Astrocyte (in vitro differentiated cells and primary cell): ENCODE results near the gene POU5F2. TPM values are rescaled to one million over a fixed set of nuclear protein-coding genes. Genes with fewer than 3 reads are reported as not detected.

Experiments used
- DNase-seq: peaks from one replicate; pipeline ENCODE4 v3.0.0-alpha.2; 2010; ENCODE audit warnings: low read depth
- FAIRE-seq: peaks from 2 replicates; lab custom pipeline; 2011; peaks lifted over from hg19 to GRCh38; lab: Jason Lieb, UNC
- H2AFZ ChIP-seq: 2 replicates; pipeline ENCODE4 v1.6.0; 2012; ENCODE audit warnings: low read depth, low read length, inconsistent platforms
- H3K27ac ChIP-seq: 2 replicates; pipeline ENCODE4 v1.5.1; 2011; ENCODE audit warnings: low read depth, low read length, inconsistent platforms
- H3K27me3 ChIP-seq: 2 replicates; pipeline ENCODE4 v1.6.0; 2011; ENCODE audit warnings: low read length, inconsistent platforms; ENCODE audit not compliant: insufficient read depth
- H3K36me3 ChIP-seq: 2 replicates; pipeline ENCODE4 v1.5.1; 2011; ENCODE audit warnings: low read length, inconsistent platforms; ENCODE audit not compliant: insufficient read depth
- H3K4me1 ChIP-seq: 2 replicates; pipeline ENCODE4 v1.5.1; 2011; ENCODE audit warnings: low read length, inconsistent platforms; ENCODE audit not compliant: insufficient read depth
- H3K4me2 ChIP-seq: 2 replicates; pipeline ENCODE4 v1.6.0; 2012; ENCODE audit warnings: low read length, inconsistent platforms
- H3K4me3 ChIP-seq: 2 replicates; pipeline ENCODE4 v1.5.1; 2011; ENCODE audit warnings: low read depth, mild to moderate bottlenecking, low read length, inconsistent platforms; ENCODE audit not compliant: insufficient read depth
- H3K79me2 ChIP-seq: 2 replicates; pipeline ENCODE4 v1.6.0; 2012; ENCODE audit warnings: mild to moderate bottlenecking, low read length, inconsistent platforms; ENCODE audit not compliant: insufficient read depth
- H3K9ac ChIP-seq: 2 replicates; pipeline ENCODE4 v1.6.0; 2012; ENCODE audit warnings: mild to moderate bottlenecking, low read length, inconsistent platforms
- H3K9me3 ChIP-seq: 2 replicates; pipeline ENCODE4 v1.5.1; 2012; ENCODE audit warnings: low read depth, mild to moderate bottlenecking, low read length, inconsistent platforms; ENCODE audit not compliant: insufficient read depth
- H4K20me1 ChIP-seq: 2 replicates; pipeline ENCODE4 v1.6.0; 2012; ENCODE audit warnings: low read length, inconsistent platforms; ENCODE audit not compliant: insufficient read depth
- H3K27ac Mint-ChIP-seq: one replicate; pipeline ENCODE4 v1.8.0; 2021; ENCODE audit warnings: mild to moderate bottlenecking, mixed read lengths; ENCODE audit not compliant: unreplicated experiment
- H3K27me3 Mint-ChIP-seq: one replicate; pipeline ENCODE4 v1.8.0; 2021; ENCODE audit warnings: low read depth, mixed read lengths; ENCODE audit not compliant: unreplicated experiment
- H3K36me3 Mint-ChIP-seq: one replicate; pipeline ENCODE4 v1.8.0; 2021; ENCODE audit warnings: low read depth, mixed read lengths; ENCODE audit not compliant: unreplicated experiment
- H3K4me1 Mint-ChIP-seq: one replicate; pipeline ENCODE4 v1.8.0; 2021; ENCODE audit warnings: low read depth, mixed read lengths; ENCODE audit not compliant: unreplicated experiment
- H3K4me3 Mint-ChIP-seq: one replicate; pipeline ENCODE4 v1.8.0; 2021; ENCODE audit warnings: mild to moderate bottlenecking, moderate library complexity, mixed read lengths; ENCODE audit not compliant: unreplicated experiment
- H3K9me3 Mint-ChIP-seq: one replicate; pipeline ENCODE4 v1.8.0; 2021; ENCODE audit warnings: mild to moderate bottlenecking, mixed read lengths; ENCODE audit not compliant: unreplicated experiment
- CTCF ChIP-seq: IDR thresholded peaks from 2 replicates; pipeline ENCODE4 v1.5.1; 2011; ENCODE audit warnings: low read depth, mild to moderate bottlenecking, inconsistent platforms, low read length, moderate library complexity; ENCODE audit not compliant: insufficient read depth
- EZH2 ChIP-seq: IDR thresholded peaks from 2 replicates; pipeline ENCODE4 v1.6.1; 2012; ENCODE audit warnings: mild to moderate bottlenecking, low read length, inconsistent platforms; ENCODE audit not compliant: insufficient read depth
- total RNA-seq: library from RNA; stranded (reverse); gene quantifications from 2 replicates; pipeline ENCODE4 v1.2.1, GENCODE V29; 2021

POU5F2 gene
- total RNA-seq, 1 donor from 2014 or later = 0.54 TPM

GRCh38 chr5:93726595-93726994 is 14.8 kb downstream of the POU5F2 start:
- H3K9me3 Mint-ChIP-seq = no peaks in the 10 kb centered on the region
- no peak overlapping the region for H3K27ac ChIP-seq

DNA sequence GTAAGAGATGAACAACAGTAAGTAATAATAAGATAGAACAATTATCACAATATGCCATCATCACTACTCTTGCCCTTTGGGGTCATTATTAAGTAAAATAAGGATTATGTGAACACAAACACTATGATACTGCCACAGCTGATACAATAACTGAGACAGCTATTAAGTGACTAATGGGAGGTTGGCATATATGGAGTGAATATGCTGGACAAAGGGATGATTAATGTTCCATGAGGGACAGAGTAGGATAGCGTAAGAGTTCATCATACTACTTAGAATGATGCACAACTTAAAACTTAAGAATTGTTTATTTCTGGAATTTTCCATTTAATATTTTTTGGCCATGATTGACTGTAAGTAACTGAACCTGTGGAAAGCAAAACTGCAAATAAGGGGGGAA is 16.6 kb downstream of the POU5F2 start:
- DNase-seq (no peak), FAIRE-seq (no peak)
- H3K4me3 Mint-ChIP-seq = no peak overlapping the region
- TF ChIP-seq CTCF (no peak), EZH2 (no peak)
- no peaks in the 10 kb centered on the region for H3K36me3 ChIP-seq
- no peaks in the 10 kb centered on the region for H3K36me3 Mint-ChIP-seq
- no peaks in the 10 kb centered on the region for H3K4me1 Mint-ChIP-seq
- H3K4me2 ChIP-seq = no peak overlapping the region
- H3K27me3 ChIP-seq = no peaks in the 10 kb centered on the region
- H3K27ac Mint-ChIP-seq = no peak overlapping the region
- no peak overlapping the region for H3K27ac ChIP-seq
- no peak overlapping the region for H2AFZ ChIP-seq
- H3K79me2 ChIP-seq = no peaks in the 10 kb centered on the region
- no peaks in the 10 kb centered on the region for H3K4me1 ChIP-seq
- no peaks in the 10 kb centered on the region for H3K9me3 ChIP-seq
- H3K4me3 ChIP-seq = no peak overlapping the region
- no peaks in the 10 kb centered on the region for H4K20me1 ChIP-seq
- H3K9me3 Mint-ChIP-seq = no peaks in the 10 kb centered on the region
- H3K27me3 Mint-ChIP-seq = no peaks in the 10 kb centered on the region
- no peak overlapping the region for H3K9ac ChIP-seq

More at GRCh38 chr5:93726595-93726994, 14.8 kb downstream of the POU5F2 start:
- Histone ChIP-seq H3K9me3 (no peaks in the 10 kb centered on the region), H2AFZ (no peak overlapping the region), H3K4me2 (no peak overlapping the region), H3K27me3 (no peaks in the 10 kb centered on the region), H3K9ac (no peak overlapping the region), H3K79me2 (no peaks in the 10 kb centered on the region), H3K4me1 (no peaks in the 10 kb centered on the region), H4K20me1 (no peaks in the 10 kb centered on the region), H3K4me3 (no peak overlapping the region), H3K36me3 (no peaks in the 10 kb centered on the region)
- H3K27ac Mint-ChIP-seq = no peak overlapping the region
- DNase-seq = no peak
- H3K36me3 Mint-ChIP-seq = no peaks in the 10 kb centered on the region
- no peak for FAIRE-seq
- H3K4me3 Mint-ChIP-seq = no peak overlapping the region
- H3K4me1 Mint-ChIP-seq = no peaks in the 10 kb centered on the region
- H3K27me3 Mint-ChIP-seq = no peaks in the 10 kb centered on the region
- TF ChIP-seq CTCF (no peak), EZH2 (no peak)

- Histone ChIP-seq H3K27ac (no peak overlapping the region), H4K20me1 (no peaks in the 10 kb centered on the region), H3K4me1 (no peaks in the 10 kb centered on the region), H3K27me3 (no peaks in the 10 kb centered on the region), H3K9me3 (no peaks in the 10 kb centered on the region), H3K4me3 (no peak overlapping the region), H2AFZ (no peak overlapping the region), H3K79me2 (no peaks in the 10 kb centered on the region), H3K4me2 (no peak overlapping the region), H3K9ac (no peak overlapping the region), H3K36me3 (no peaks in the 10 kb centered on the region)
- Mint-ChIP-seq H3K9me3 (no peaks in the 10 kb centered on the region), H3K36me3 (no peaks in the 10 kb centered on the region), H3K27me3 (no peaks in the 10 kb centered on the region), H3K27ac (no peak overlapping the region), H3K4me3 (no peak overlapping the region), H3K4me1 (no peaks in the 10 kb centered on the region)
- no peak for DNase-seq
- TF ChIP-seq CTCF (no peak), EZH2 (no peak)
- FAIRE-seq = no peak
Measured at GRCh38 chr5:93723681-93724080, 17.7 kb downstream of the POU5F2 start.
